NCI-H774 (cell line): ENCODE data around the gene SOX5.
"Not testable (repeated sequence)": the region's sequence is repeated elsewhere in the genome, so short reads cannot be mapped to it uniquely, and the experiment has no call there.

ENCODE experiments used
- DNase-seq: peaks from one replicate; lab custom pipeline; 2025; lab: John Stamatoyannopoulos, UW

SOX5 gene

GRCh38 chr12:23909551-23909950, 39.9 kb downstream of the SOX5 start:
- no peak for DNase-seq

GRCh38 chr12:23906329-23906728, 43.1 kb downstream of the SOX5 start:
- DNase-seq = no peak

GRCh38 chr12:23899434-23899833, 50.0 kb downstream of the SOX5 start:
- DNase-seq = no peak

- DNase-seq = no peak
Measured at GRCh38 chr12:23898121-23898520, 51.3 kb downstream of the SOX5 start.

GRCh38 chr12:23895792-23896218, 53.7 kb downstream of the SOX5 start:
- DNase-seq = peak; percentile 66

GRCh38 chr12:23893611-23894010, 55.9 kb downstream of the SOX5 start:
- no peak for DNase-seq

GRCh38 chr12:23891115-23891514, 58.4 kb downstream of the SOX5 start:
- DNase-seq = no peak

- DNase-seq = no peak
Measured at GRCh38 chr12:23889069-23889440, 60.4 kb downstream of the SOX5 start.

- no peak for DNase-seq
Measured at GRCh38 chr12:23888396-23889068, 60.9 kb downstream of the SOX5 start.

- peak; percentile 9 for DNase-seq
Measured at GRCh38 chr12:23887055-23887835, 62.2 kb downstream of the SOX5 start.

GRCh38 chr12:23885394-23885793, 64.1 kb downstream of the SOX5 start:
- DNase-seq = no peak

- DNase-seq = no peak
Measured at GRCh38 chr12:23884909-23885308, 64.6 kb downstream of the SOX5 start.

- DNase-seq = no peak
Measured at GRCh38 chr12:23880988-23881387, 68.5 kb downstream of the SOX5 start.

GRCh38 chr12:23876618-23877017, 72.9 kb downstream of the SOX5 start:
- not testable (repeated sequence) for DNase-seq

- DNase-seq = no peak
Measured at GRCh38 chr12:23867794-23868193, 81.7 kb downstream of the SOX5 start.

- DNase-seq = no peak
Measured at GRCh38 chr12:23862701-23863100, 86.8 kb downstream of the SOX5 start.

- no peak for DNase-seq
Measured at GRCh38 chr12:23860019-23860418, 89.5 kb downstream of the SOX5 start.

- DNase-seq = no peak
Measured at GRCh38 chr12:23857178-23857577, 92.3 kb downstream of the SOX5 start.

- no peak for DNase-seq
Measured at GRCh38 chr12:23855813-23856212, 93.7 kb downstream of the SOX5 start.

- no peak for DNase-seq
Measured at GRCh38 chr12:23854598-23854997, 94.9 kb downstream of the SOX5 start.

GRCh38 chr12:23853640-23854039, 95.8 kb downstream of the SOX5 start:
- no peak for DNase-seq

- DNase-seq = no peak
Measured at GRCh38 chr12:23851602-23852001, 97.9 kb downstream of the SOX5 start.

GRCh38 chr12:23847857-23848256, 101.6 kb downstream of the SOX5 start:
- DNase-seq = no peak

GRCh38 chr12:23843958-23844357, 105.5 kb downstream of the SOX5 start:
- no peak for DNase-seq
